Trophoblast cell (in vitro differentiated cells and primary cell): ENCODE measurements around the gene PHETA2.

Experiments used
- DNase-seq, 2 donors: peaks; one replicate each; pipeline ENCODE4 v3.0.0-alpha.2; 2016
- H2AFZ ChIP-seq: 2 replicates; pipeline ENCODE4 v1.6.1; 2013; ENCODE audit warnings: low read length, moderate library complexity, mild to moderate bottlenecking; ENCODE audit not compliant: insufficient read depth, poor library complexity
- H2AK5ac ChIP-seq: 2 replicates; pipeline ENCODE4 v1.6.1; 2013; ENCODE audit warnings: mild to moderate bottlenecking, low read length
- H2BK120ac ChIP-seq: 2 replicates; pipeline ENCODE4 v1.6.1; 2013; ENCODE audit warnings: low read length, mild to moderate bottlenecking, moderate library complexity; ENCODE audit not compliant: insufficient read depth, poor library complexity
- H2BK12ac ChIP-seq: 2 replicates; pipeline ENCODE4 v1.6.1; 2013; ENCODE audit warnings: mild to moderate bottlenecking, low read length, moderate library complexity
- H2BK5ac ChIP-seq: 2 replicates; pipeline ENCODE4 v1.6.1; 2013; ENCODE audit warnings: low read length, low read depth, moderate library complexity, mild to moderate bottlenecking; ENCODE audit not compliant: poor library complexity
- H3K14ac ChIP-seq: 2 replicates; pipeline ENCODE4 v1.6.1; 2013; ENCODE audit warnings: mild to moderate bottlenecking, low read length
- H3K18ac ChIP-seq: 2 replicates; pipeline ENCODE4 v1.6.1; 2013; ENCODE audit warnings: mild to moderate bottlenecking, low read length
- H3K23ac ChIP-seq: 2 replicates; pipeline ENCODE4 v1.6.1; 2013; ENCODE audit warnings: low read length
- H3K27ac ChIP-seq: 2 replicates; pipeline ENCODE4 v1.5.1; 2013; ENCODE audit warnings: low read depth, mild to moderate bottlenecking, inconsistent platforms, low read length, moderate library complexity
- H3K27me3 ChIP-seq: 2 replicates; pipeline ENCODE4 v1.6.1; 2013; ENCODE audit warnings: inconsistent platforms, mild to moderate bottlenecking, low read length, moderate library complexity; ENCODE audit not compliant: insufficient read depth
- H3K36me3 ChIP-seq, 2 experiments: 1 replicate in 1 of 2; 2 replicates in 1 of 2; pipeline ENCODE4 v1.6.1; 2013; ENCODE audit warnings: low read length in 2 of 2, mild to moderate bottlenecking in 2 of 2, moderate library complexity in 1 of 2; ENCODE audit not compliant: insufficient read depth in 2 of 2, control insufficient read depth in 1 of 2
- H3K4ac ChIP-seq: 2 replicates; pipeline ENCODE4 v1.6.1; 2013; ENCODE audit warnings: low read depth, mild to moderate bottlenecking, low read length, moderate library complexity
- H3K4me1 ChIP-seq, 2 experiments: 1 replicate in 1 of 2; 2 replicates in 1 of 2; pipeline ENCODE4 v1.6.1; 2013; ENCODE audit warnings: low read length in 2 of 2, mild to moderate bottlenecking in 2 of 2, moderate library complexity in 1 of 2; ENCODE audit not compliant: insufficient read depth in 2 of 2, control insufficient read depth in 1 of 2
- H3K4me2 ChIP-seq: 2 replicates; pipeline ENCODE4 v1.6.1; 2013; ENCODE audit warnings: inconsistent platforms, mild to moderate bottlenecking, low read length, moderate library complexity
- H3K4me3 ChIP-seq: 2 replicates; pipeline ENCODE4 v1.5.1; 2013; ENCODE audit warnings: mild to moderate bottlenecking, low read depth, low read length, inconsistent platforms
- H3K79me1 ChIP-seq: one replicate; pipeline ENCODE4 v1.6.1; 2013; ENCODE audit warnings: low read length
- H3K79me2 ChIP-seq: 2 replicates; pipeline ENCODE4 v1.6.1; 2013; ENCODE audit warnings: low read length, mild to moderate bottlenecking; ENCODE audit not compliant: control insufficient read depth, insufficient read depth, poor library complexity
- H3K9ac ChIP-seq: 2 replicates; pipeline ENCODE4 v1.6.1; 2013; ENCODE audit warnings: mild to moderate bottlenecking, low read length
- H3K9me3 ChIP-seq: 2 replicates; pipeline ENCODE4 v1.6.1; 2013; ENCODE audit warnings: low read depth, mild to moderate bottlenecking, control low read depth, inconsistent platforms, low read length; ENCODE audit not compliant: insufficient read depth
- H4K12ac ChIP-seq: 2 replicates; pipeline ENCODE4 v1.6.1; 2013; ENCODE audit warnings: low read depth, mild to moderate bottlenecking, low read length, moderate library complexity
- H4K8ac ChIP-seq: 2 replicates; pipeline ENCODE4 v1.6.1; 2013; ENCODE audit warnings: low read depth, mild to moderate bottlenecking, low read length, moderate library complexity
- H4K91ac ChIP-seq: one replicate; pipeline ENCODE4 v1.6.1; 2013; ENCODE audit warnings: low read depth, mild to moderate bottlenecking, low read length, moderate library complexity
- WGBS: extraction: QIAGEN DNeasy Blood & Tissue Kit; methylation state at CpG from one replicate; pipeline ENCODE4 v1.1.7; 2013; ENCODE audit warnings: missing lambda C conversion rate; ENCODE audit not compliant: insufficient read length, insufficient coverage; ENCODE audit errors: extremely low coverage; 5-methylcytosine and 5-hydroxymethylcytosine counted together

Gene PHETA2

GRCh38 chr22:42052765-42053164 is 21.3 kb upstream of the PHETA2 start:
- Histone ChIP-seq H3K4me1 (no peaks in the 10 kb centered on the region), H3K9ac (no peak overlapping the region), H3K4me3 (no peak overlapping the region), H4K8ac (no peak overlapping the region), H3K4ac (no peak overlapping the region), H3K18ac (no peak overlapping the region), H2BK120ac (no peak overlapping the region), H2BK12ac (no peak overlapping the region), H2AFZ (no peak overlapping the region), H2AK5ac (no peak overlapping the region), H2BK5ac (no peak overlapping the region), H3K14ac (no peak overlapping the region), H3K27ac (no peak overlapping the region), H3K79me1 (no peaks in the 10 kb centered on the region), H3K27me3 (no peaks in the 10 kb centered on the region), H3K79me2 (no peaks in the 10 kb centered on the region), H3K4me2 (no peak overlapping the region), H3K9me3 (no peaks in the 10 kb centered on the region), H3K23ac (no peak overlapping the region), H3K36me3 (no peaks in the 10 kb centered on the region), H4K91ac (no peak overlapping the region), H4K12ac (no peak overlapping the region)
- no peak for DNase-seq
- WGBS, result no CpG with 5 or more reads among the region's 3 CpGs

GRCh38 chr22:42056757-42057511 is 17.1 kb upstream of the PHETA2 start:
- Histone ChIP-seq H3K27me3 (no peaks in the 10 kb centered on the region), H3K14ac (no peak overlapping the region), H3K4ac (no peak overlapping the region), H3K9ac (no peak overlapping the region), H3K4me1 (no peaks in the 10 kb centered on the region), H4K12ac (no peak overlapping the region), H3K18ac (no peak overlapping the region), H3K4me2 (no peak overlapping the region), H3K79me1 (no peaks in the 10 kb centered on the region), H3K23ac (no peak overlapping the region), H3K4me3 (no peak overlapping the region), H3K9me3 (peaks cover 3% of the 10 kb centered on the region), H2BK12ac (no peak overlapping the region), H2BK5ac (no peak overlapping the region), H2BK120ac (no peak overlapping the region), H2AK5ac (no peak overlapping the region), H3K79me2 (no peaks in the 10 kb centered on the region), H2AFZ (no peak overlapping the region), H3K27ac (no peak overlapping the region), H4K91ac (no peak overlapping the region), H4K8ac (no peak overlapping the region), H3K36me3 (peaks cover 13 to 17% of the 10 kb centered on the region in 2 experiments)
- WGBS, result no CpG with 5 or more reads among the region's 1 CpG
- DNase-seq, result no peak

DNA sequence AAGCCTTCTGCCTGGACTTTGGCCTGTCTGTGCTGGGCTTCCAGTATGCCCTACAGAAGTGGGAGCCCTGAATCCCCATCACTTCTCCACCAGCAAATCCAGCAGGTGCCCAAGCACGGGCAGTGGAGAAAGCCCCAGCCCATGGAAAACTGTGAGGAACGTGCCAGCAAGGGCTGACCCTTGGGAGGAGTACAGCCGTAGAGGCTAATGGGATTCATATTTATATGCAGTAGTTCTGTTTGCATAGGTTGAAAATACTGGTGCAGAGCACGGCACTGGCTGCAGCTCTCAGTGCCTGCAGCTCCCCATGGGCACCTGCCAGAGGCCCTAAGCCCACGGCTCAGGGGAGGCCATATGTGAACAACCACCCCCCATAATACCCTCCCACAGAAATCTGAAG is 13.6 kb upstream of the PHETA2 start:
- no CpG with 5 or more reads among the region's 5 CpGs for WGBS
- no peaks in the 10 kb centered on the region for H3K79me2 ChIP-seq

GRCh38 chr22:42061041-42061440 is 13.0 kb upstream of the PHETA2 start:
- Histone ChIP-seq H3K79me2 (no peaks in the 10 kb centered on the region), H3K36me3 (peaks cover 17 to 22% of the 10 kb centered on the region in 2 experiments), H3K14ac (no peak overlapping the region), H2BK120ac (no peak overlapping the region), H4K91ac (no peak overlapping the region), H3K4me1 (no peaks in the 10 kb centered on the region), H3K27me3 (no peaks in the 10 kb centered on the region), H3K23ac (no peak overlapping the region), H3K4ac (no peak overlapping the region), H3K18ac (no peak overlapping the region), H2AK5ac (no peak overlapping the region), H3K4me3 (no peak overlapping the region), H3K4me2 (no peak overlapping the region), H3K79me1 (no peaks in the 10 kb centered on the region), H2BK12ac (no peak overlapping the region), H3K27ac (no peak overlapping the region), H4K12ac (no peak overlapping the region), H4K8ac (no peak overlapping the region), H3K9me3 (peaks cover 3% of the 10 kb centered on the region), H2BK5ac (no peak overlapping the region), H2AFZ (no peak overlapping the region), H3K9ac (no peak overlapping the region)
- DNase-seq, result no peak
- WGBS, result no CpG with 5 or more reads among the region's 7 CpGs

More for the DNA sequence above, 13.6 kb upstream of the PHETA2 start:
- no peak overlapping the region for H4K12ac ChIP-seq
- H2BK120ac ChIP-seq, result no peak overlapping the region
- no peaks in the 10 kb centered on the region for H3K4me1 ChIP-seq
- H3K9ac ChIP-seq, result no peak overlapping the region
- no peaks in the 10 kb centered on the region for H3K79me1 ChIP-seq
- H3K18ac ChIP-seq, result no peak overlapping the region
- H3K4me2 ChIP-seq, result no peak overlapping the region
- no peak overlapping the region for H2AK5ac ChIP-seq
- DNase-seq, result no peak
- H2BK12ac ChIP-seq, result no peak overlapping the region
- no peak overlapping the region for H2AFZ ChIP-seq
- no peak overlapping the region for H3K4me3 ChIP-seq
- peaks cover 13 to 18% of the 10 kb centered on the region in 2 experiments for H3K36me3 ChIP-seq
- no peak overlapping the region for H3K14ac ChIP-seq
- H3K4ac ChIP-seq, result no peak overlapping the region
- H2BK5ac ChIP-seq, result no peak overlapping the region
- no peak overlapping the region for H4K8ac ChIP-seq
- H3K27me3 ChIP-seq, result no peaks in the 10 kb centered on the region
- H3K9me3 ChIP-seq, result peaks cover 3% of the 10 kb centered on the region
- H4K91ac ChIP-seq, result no peak overlapping the region
- H3K27ac ChIP-seq, result no peak overlapping the region
- no peak overlapping the region for H3K23ac ChIP-seq
